ENCODE measurements around the gene TMA7. TPM values are rescaled to one million over a fixed set of nuclear protein-coding genes. Genes with fewer than 3 reads are reported as not detected.
"Not testable (repeated sequence)": the region's sequence is repeated elsewhere in the genome, so short reads cannot be mapped to it uniquely, and the experiment has no call there.

TMA7 gene
- total RNA-seq, 1 donor from 2014 or later: 165 TPM

DNA sequence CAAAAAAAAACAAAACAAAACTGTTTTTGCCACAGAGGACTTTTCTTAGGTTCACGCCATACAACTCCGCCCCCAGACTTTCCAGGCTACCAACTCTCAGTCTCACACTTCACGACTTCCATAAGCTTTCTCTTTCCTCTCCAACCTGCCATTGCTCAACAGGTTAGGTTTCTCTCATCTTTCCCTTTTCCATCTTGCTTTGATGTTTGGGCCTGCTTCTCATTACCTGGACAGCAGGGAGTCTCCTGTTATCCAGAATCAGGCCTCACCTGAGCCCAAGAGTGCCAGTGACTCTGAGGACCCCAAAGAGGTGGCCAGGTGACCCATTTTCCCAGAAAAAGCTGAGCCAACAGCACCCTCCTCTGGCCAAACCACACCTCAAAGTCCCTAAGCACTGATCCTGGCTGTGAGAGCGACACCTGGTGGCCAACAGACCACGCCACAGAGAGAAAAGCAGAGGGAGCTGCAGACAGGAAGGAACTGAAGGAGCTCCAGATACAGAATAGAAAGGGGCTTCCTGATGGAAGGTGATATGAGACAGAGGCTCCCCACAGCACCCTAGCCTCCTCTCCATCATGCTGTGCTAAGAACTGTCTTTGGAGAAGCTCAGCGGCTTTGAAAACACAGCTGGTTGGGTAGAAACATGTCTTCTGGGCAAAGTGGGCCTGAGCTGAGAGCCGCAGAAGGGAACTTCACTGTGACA lies 4.1 kb upstream of the TMA7 start:
- DNase-seq (ENCODE audit: low spot score): peak; percentile 92

DNA sequence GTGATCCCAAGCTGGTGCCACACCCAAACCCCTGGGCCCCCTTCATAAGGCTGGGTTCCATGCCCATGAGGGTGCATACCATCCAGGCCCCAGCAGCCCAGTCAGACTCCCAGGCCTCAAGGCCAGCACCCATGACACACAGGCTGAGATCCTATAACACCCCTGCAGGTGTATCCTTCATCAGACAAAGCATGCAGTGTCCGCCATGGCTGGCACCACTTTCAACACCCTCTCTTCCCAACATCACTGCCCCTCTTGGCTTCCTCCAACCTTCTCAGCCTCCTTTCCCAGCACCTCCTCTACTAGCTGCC lies 3.6 kb upstream of the TMA7 start:
- no peak for DNase-seq (ENCODE audit: low spot score)

DNA sequence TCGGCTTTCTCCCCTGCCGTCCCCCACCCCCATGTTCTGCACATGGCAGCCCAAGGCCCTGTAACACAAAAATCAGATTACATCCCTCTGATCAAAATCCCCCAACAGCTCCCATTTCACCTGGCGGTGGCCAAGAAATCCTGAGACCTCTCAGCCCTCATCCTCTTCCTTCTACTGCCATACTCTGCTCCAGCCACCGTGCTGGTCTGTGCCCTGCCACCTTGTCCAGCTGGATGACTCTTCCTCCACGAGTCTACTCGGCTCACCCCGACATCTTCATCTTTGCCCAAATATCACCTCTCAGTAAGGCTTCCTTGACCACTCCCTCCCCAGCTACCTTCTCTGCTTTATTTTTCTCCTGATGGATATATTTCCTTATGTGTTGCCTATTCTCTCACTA lies 3.2 kb upstream of the TMA7 start:
- no peak for DNase-seq (ENCODE audit: low spot score)

DNA sequence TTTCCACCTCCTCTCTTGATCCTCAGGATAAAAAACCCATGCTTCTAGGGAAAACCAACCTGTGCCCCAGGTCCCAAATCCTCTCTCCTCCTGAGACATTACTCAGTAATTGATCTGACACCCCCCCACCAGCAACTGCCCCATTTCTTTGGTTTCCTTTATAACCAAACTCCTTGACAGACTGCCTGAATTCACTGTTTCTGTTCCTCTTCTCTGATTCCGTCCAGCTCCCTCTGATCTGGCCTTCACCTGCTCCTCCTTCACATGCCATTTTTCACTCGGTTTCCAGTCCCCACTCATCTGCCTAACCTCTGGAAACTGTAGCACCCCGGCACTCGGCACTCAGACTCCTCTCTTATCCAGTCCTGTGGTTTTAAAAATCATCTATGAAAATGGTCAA lies 2.2 kb upstream of the TMA7 start:
- no peak for DNase-seq (ENCODE audit: low spot score)

DNA sequence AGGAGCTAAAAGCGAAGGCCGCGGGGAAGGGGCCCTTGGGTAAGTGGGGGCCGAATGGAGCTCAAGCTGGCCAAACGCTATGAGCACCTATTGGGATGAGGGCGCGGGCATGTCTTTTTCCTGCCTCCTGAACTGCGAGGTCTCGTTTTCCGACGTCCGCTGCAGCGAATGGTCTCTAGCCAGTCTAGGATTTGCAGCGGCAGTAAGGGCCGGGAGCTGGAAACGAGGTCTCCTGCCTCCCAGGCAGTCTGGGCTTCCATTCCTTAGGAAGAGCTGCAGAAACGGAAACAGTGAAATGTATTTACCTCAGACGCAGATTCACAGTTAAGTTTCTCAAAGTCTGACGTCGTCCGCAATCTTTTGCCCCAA lies 517 bp downstream of the TMA7 start:
- no peak for DNase-seq (ENCODE audit: low spot score)

DNA sequence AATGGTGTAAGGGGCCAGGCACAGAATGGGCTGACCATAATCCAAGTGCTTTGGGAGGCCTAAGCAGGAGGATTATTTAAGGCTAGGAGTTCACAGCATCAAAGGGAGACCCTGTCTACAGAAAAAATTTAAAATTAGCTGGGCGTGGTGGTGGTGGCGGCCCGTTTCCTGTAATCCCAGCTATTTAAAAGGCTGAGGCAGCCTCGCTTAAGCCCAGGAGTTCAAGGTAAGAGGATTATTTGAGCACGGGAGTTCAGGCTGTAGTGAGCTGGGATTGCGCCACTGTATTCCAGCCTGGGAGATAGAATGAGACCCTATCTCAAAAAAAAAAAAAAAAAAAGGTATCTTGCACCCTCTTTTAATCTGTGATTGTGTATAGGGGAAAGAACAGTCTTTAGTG lies 1.9 kb downstream of the TMA7 start:
- DNase-seq (ENCODE audit: low spot score): no peak

DNA sequence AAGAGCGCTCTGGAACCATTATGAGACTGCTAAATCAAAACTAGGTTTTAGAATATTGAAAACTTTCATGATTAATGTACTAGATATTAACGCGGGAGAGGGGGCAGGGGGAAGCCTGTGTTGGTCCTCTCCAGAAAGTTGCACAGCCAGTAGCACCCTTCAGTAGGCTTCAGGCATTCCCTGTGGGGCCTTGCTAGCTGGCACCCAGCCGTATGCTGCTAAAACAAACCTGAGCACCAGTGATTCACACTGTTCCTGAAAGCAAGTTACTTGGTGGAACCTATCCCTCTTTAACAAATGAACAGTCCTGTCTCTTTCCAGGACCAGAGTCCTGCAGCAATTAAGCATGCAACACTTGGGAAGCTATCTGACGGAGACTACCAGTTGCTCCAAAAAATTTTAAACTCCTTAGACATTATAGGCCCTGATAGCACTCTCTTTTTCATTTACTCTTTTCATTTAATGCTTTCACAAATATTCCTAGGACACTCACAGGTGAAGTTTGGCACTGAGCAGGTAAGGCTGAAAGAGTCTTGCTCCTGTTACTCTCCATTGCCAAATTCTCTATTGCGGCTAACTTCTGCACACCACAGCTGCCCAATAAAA lies 5.3 kb downstream of the TMA7 start:
- no peak for DNase-seq (ENCODE audit: low spot score)

DNA sequence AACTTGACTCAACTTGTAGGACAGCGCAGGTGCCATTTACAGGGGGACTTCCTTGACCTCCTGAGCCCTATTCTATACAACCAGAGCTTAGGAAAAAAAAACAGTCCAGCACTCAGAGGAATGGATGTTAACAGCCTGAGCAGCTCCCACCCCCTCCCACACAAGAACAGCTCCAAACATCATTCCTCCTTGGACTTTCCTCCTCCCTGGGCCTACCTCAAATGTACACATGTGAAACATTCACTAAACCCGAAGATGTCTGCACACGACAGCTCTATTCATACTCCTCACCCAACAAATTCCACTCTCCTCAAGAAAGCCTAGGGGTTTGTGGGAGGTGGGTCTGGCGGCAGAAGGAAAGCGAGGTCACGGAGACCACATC lies 6.0 kb downstream of the TMA7 start:
- DNase-seq (ENCODE audit: low spot score): no peak

DNA sequence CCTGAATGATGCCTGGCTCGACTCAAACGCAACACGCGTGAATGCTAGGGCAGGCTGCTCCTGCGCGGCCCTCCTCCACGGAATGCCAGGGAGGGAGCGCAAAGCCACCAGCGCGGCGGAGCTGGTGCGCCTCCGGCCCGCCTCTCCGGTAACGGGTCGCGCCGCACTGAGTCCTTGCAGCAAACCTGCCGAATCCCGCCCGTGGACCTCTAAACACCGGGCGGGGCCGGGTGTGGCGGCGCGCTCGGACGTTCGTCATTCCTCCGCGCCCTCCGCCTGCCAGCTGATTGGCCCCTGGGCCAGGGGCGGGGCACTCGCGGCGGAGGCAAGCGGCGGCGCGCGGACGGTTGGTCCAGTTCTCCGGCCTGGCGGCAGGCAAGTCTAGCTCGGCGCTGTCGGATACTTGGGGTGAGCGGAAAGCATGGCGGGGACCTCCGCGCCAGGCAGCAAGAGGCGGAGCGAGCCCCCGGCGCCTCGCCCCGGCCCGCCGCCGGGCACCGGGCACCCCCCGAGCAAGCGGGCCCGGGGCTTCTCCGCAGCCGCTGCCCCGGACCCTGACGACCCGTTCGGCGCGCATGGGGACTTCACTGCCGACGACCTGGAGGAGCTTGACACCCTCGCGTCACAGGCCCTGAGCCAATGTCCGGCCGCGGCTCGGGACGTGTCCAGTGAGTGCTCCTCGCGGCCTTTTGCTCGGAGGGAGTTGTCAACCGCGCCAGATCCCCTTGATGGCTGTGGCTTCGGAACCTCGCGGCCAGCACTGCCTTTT lies 6.6 kb downstream of the TMA7 start, which contains the start of gene ATRIP:
Gene ATRIP (plus strand): TSS at position 313 of the 769 bp plus-strand sequence. CDS start 109 bp downstream, at position 422.
- DNase-seq (ENCODE audit: low spot score): peak; percentile 89

DNA sequence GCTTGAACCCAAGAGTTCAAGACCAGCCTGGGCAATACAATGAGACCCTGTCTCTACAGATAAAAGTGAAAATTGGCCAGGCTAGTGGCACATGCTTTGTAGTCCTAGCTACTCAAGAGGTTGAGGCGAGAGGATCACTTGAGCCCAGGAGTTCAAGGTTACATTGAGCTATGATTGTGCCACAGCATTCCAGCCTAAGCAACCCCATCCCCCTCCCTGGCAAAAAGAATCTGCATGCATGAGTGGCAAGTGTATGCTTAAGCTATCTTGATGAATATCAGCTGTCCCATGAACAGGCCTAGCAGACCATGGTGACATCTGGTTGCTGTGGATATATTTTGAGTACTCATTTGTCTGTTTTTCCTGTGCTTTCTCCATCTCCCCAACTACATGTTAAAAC lies 11.2 kb downstream of the TMA7 start:
- no peak for DNase-seq (ENCODE audit: low spot score)

DNA sequence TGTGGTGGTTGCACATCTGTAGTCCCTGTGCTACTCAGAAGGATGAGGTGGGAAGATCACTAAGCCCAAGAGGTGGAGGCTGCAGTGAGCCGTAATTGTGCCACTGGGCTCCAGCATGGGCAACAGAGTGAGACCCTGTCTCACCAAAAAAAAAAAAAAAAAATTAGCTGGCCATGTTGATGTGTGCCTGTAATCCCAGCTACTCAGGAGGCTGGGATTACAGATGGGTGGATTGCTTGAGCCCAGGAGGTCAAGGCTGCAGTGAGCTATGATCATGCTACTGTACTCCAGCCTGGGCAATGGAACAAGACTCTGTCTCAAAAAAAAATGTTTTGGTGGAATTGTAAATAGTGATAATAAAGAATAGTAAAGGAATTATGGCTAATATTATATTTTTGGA lies 16.4 kb downstream of the TMA7 start:
- DNase-seq (ENCODE audit: low spot score): no peak

DNA sequence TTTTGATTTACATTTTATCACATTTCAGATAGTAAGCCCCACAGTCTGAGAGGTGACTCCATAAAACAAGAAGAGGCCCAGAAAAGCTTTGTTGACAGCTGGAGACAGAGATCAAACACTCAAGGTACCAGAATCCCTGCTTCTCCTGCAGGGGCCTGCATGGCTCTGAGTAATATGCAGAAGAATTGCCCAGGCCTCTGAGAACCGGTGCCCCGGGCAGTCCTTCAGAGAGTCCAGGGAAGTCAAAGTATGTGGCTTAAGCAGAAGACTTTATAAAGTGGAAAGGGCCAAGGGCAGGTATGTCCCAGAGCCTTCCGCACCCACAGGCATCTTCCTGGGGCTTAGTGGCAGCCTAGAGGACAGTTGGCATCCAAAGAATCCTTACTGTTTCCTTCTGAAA lies 19.3 kb downstream of the TMA7 start:
- no peak for DNase-seq (ENCODE audit: low spot score)

DNA sequence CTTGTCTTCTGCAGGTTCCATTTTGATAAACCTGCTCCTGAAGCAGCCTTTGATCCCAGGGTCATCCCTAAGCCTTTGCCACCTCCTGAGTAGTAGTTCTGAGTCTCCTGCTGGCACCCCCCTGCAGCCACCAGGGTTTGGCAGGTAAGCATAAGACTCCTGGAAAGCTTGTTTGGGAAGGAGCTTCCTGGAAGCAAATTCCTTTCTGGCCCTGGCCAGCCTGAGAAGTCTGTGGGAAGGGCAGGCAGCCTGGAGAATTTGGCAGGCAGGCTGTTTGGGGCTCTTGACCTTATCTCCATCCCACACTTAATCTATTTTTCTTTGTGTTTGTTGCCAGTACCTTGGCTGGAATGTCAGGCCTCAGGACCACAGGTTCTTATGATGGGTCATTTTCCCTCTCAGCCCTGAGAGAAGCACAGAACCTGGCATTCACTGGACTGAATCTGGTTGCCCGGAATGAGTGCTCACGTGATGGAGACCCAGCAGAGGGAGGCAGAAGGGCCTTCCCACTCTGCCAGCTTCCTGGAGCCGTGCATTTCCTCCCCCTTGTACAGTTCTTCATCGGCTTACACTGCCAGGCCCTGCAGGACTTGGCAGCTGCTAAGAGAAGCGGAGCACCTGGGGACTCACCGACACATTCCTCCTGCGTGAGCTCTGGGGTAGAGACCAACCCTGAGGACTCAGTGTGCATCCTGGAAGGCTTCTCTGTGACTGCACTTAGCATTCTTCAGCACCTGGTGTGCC lies 19.9 kb downstream of the TMA7 start:
- no peak for DNase-seq (ENCODE audit: low spot score)

DNA sequence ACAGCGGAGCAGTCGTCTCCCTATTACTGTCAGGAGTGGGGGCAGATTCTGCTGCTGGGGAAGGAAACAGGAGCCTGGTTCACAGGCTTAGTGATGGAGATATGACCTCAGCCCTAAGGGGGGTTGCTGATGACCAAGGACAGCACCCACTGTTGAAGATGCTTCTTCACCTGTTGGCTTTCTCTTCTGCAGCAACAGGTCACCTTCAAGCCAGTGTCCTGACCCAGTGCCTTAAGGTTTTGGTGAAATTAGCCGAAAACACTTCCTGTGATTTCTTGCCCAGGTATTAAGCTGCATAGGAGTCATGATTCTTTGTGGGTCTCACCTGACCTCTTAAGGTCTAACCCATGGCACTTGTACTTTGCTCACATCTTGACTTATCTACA lies 20.5 kb downstream of the TMA7 start:
- no peak for DNase-seq (ENCODE audit: low spot score)

DNA sequence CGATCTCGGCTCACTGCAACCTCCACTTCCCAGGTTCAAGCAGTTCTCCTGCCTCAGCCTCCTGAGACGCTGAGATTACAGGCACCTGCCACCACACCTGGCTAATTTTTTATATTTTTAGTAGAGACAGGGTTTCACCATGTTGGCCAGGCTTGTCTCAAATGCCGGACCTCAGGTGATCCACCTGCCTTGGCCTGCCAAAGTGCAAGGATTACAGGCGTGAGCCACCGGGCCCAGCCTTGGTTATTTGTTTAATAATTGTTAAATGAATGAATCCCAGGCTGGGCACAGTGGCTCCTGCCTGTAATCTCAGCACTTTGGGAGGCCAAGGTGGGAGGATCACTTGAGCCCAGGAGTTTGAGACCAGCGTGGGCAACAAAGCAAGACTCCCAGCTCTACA lies 21.7 kb downstream of the TMA7 start:
- not testable (repeated sequence) for DNase-seq (ENCODE audit: low spot score)

DNA sequence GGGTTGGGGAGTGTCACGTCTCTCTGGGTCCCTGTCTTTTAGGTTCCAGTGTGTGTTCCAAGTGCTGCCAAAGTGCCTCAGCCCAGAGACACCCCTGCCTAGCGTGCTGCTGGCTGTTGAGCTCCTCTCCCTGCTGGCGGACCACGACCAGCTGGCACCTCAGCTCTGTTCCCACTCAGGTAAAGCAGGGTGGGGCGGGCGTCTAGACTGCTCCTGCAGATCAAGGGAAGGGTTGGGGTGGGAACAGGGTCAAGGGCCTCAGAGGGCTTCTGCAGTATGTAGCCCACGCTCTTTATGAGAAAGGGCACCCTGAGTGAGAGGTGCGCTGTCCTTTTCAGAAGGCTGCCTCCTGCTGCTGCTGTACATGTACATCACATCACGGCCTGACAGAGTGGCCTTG lies 23.6 kb downstream of the TMA7 start:
- DNase-seq (ENCODE audit: low spot score): no peak

DNA sequence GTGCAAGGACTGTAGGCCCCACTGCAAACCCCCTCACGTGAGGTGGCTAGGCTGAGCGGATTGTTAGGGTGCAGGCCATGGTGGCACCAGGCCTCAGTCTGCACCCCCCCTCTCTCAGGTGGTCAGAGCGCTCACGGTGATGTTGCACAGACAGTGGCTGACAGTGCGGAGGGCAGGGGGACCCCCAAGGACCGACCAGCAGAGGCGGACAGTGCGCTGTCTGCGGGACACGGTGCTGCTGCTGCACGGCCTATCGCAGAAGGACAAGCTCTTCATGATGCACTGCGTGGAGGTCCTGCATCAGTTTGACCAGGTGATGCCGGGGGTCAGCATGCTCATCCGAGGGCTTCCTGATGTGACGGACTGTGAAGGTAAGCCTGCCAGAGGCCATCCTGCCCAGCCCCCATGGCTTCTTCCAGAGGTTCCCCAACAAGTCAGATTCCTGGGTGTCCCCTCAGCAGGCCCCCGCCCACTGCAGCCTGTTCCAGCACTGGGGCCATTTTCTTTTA lies 24.7 kb downstream of the TMA7 start:
- no peak for DNase-seq (ENCODE audit: low spot score)

DNA sequence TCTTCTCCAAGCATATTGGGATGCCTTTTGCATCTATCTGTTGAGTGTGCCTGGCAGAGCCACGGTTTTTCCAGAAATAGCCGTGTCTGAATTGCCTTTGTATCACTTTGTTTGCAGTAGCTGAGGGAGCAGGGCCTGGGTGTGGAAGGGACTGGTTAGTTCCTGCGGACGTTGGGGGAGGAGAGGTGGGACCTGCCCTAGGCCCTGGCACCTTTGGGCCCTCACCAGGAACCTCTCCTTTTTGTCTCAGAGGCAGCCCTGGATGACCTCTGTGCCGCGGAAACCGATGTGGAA lies 25.1 kb downstream of the TMA7 start:
- no peak for DNase-seq (ENCODE audit: low spot score)

DNA sequence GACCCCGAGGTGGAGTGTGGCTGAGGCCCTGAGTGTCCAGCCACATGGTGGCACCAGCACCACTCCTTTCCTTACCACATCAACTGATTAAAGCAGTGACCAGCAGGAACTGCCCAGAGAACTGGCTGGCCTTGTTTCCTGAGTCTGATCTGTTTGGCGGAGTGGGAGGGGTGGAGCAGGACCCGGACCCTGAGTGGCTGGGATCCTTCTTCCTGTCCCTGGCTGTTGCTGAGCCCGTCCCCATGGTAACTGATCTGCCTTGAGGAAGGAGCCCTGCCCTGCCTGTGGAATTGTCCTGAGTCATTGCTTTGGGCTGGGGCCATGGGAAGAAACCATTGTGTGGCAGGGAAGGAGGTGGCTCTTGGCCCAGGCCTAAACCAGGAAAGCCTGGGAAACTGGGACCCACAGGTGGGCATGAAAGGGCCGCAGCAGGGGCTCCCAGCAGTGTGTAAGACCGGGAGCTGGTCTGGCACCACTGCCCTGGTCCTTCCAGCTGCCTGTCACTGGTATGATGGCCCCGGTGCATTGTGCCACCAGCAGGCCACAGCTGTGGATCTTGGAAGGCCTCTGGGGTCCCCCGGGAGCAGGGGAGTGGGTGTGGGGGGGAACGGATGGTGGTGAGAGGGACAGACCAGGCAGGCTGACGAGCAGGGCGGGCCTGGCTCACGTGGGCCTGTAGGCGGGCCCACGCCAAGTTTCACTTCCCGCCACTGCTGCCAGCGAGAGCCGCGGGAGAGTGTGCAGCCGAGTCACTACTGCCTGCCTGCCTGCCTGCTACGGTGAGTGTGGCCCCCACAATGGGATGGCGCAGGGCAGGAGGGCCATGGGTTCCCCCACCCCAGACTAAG lies 25.7 kb downstream of the TMA7 start:
- peak; percentile 99 for DNase-seq (ENCODE audit: low spot score)

DNA sequence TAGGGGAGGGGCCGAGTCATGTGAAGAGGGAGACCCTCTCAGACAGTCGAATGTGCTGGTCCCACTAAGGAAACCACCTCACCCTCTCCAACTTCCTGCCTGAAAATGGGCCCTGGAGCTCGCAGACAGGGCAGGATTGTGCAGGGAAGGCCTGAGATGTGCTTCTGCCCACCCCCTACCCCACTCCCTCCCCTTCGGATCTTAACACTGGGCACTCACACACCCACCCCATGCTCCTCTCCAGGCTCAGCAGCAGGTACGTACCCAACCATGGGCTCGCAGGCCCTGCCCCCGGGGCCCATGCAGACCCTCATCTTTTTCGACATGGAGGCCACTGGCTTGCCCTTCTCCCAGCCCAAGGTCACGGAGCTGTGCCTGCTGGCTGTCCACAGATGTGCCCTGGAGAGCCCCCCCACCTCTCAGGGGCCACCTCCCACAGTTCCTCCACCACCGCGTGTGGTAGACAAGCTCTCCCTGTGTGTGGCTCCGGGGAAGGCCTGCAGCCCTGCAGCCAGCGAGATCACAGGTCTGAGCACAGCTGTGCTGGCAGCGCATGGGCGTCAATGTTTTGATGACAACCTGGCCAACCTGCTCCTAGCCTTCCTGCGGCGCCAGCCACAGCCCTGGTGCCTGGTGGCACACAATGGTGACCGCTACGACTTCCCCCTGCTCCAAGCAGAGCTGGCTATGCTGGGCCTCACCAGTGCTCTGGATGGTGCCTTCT lies 26.5 kb downstream of the TMA7 start:
- no peak for DNase-seq (ENCODE audit: low spot score)

DNA sequence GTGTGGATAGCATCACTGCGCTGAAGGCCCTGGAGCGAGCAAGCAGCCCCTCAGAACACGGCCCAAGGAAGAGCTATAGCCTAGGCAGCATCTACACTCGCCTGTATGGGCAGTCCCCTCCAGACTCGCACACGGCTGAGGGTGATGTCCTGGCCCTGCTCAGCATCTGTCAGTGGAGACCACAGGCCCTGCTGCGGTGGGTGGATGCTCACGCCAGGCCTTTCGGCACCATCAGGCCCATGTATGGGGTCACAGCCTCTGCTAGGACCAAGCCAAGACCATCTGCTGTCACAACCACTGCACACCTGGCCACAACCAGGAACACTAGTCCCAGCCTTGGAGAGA lies 27.0 kb downstream of the TMA7 start:
- no peak for DNase-seq (ENCODE audit: low spot score)

Data from mucosa of gallbladder (tissue), 1 donor.